HUES64 (cell line): ENCODE data around the gene ANTXRL.

Experiments
- H3K27ac ChIP-seq: 2 replicates; pipeline ENCODE4 v1.7.0; 2013; ENCODE audit warnings: low read depth, low read length, inconsistent platforms
- H3K27me3 ChIP-seq: 2 replicates; pipeline ENCODE4 v1.6.1; 2013; ENCODE audit warnings: mild to moderate bottlenecking, low read length; ENCODE audit not compliant: insufficient read depth
- H3K36me3 ChIP-seq: 2 replicates; pipeline ENCODE4 v1.6.1; 2013; ENCODE audit warnings: mild to moderate bottlenecking, low read length; ENCODE audit not compliant: insufficient read depth
- H3K4me1 ChIP-seq: 2 replicates; pipeline ENCODE4 v1.6.1; 2013; ENCODE audit warnings: mild to moderate bottlenecking, low read length, moderate library complexity; ENCODE audit not compliant: insufficient read depth
- H3K4me3 ChIP-seq: 2 replicates; pipeline ENCODE4 v1.5.1; 2013; ENCODE audit warnings: mild to moderate bottlenecking, low read length, moderate library complexity
- H3K9ac ChIP-seq: 2 replicates; pipeline ENCODE4 v1.6.1; 2013; ENCODE audit warnings: mild to moderate bottlenecking, low read depth, low read length
- H3K9me3 ChIP-seq: 2 replicates; pipeline ENCODE4 v1.6.1; 2013; ENCODE audit warnings: low read depth, low read length; ENCODE audit not compliant: insufficient read depth
- WGBS: fragments of 150-250, 120-280 bp; methylation state at CpG from one replicate; pipeline ENCODE4 v1.1.7; 2013; ENCODE audit warnings: missing lambda C conversion rate; 5-methylcytosine and 5-hydroxymethylcytosine counted together

The ANTXRL gene

GRCh38 chr10:46282842-46283574 lies 3.8 kb upstream of the ANTXRL start:
- 10% methylated on average over 38 of the region's 51 CpGs for WGBS
- no peaks in the 10 kb centered on the region for H3K4me1 ChIP-seq
- no peak overlapping the region for H3K27ac ChIP-seq
- no peak overlapping the region for H3K9ac ChIP-seq
- H3K9me3 ChIP-seq, result no peaks in the 10 kb centered on the region
- H3K36me3 ChIP-seq, result no peaks in the 10 kb centered on the region
- peaks cover 74% of the 10 kb centered on the region for H3K27me3 ChIP-seq
- peak overlapping the region; percentile 63 for H3K4me3 ChIP-seq

DNA sequence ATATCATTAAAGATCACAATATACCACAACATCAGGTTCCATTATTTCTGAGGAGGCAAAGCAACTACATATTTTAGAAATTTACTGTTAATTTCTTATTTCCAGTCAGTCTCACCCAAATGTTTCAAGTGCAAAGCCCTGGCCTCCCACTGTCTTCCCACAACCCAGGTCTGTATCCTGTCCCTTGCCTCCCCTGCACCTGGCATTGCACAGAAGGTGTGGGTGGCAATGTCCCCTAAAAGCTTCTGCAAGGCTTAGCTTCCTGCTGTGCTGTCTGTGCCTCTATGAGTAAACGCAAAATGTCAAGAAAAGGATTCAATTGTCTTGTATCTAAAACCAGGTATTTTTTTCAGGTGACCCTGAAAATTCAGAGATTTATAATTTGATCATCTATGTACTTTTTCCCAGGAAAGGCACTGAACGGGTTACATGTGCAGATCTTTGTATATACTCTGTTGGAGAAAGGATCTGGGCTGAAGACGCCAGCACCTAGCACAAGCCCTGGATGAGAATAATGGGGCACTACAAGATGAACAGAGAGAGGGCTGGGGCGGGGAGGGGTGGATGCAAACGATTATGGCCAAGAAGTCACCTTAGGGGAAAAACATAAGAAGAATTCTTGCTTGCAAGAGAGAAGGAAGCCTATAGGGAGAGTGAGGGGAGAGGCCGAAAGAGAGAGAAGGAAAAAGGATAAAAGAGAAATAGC lies 3.1 kb upstream of the ANTXRL start:
- H3K27me3 ChIP-seq, result peaks cover 79% of the 10 kb centered on the region
- no peak overlapping the region for H3K9ac ChIP-seq
- H3K27ac ChIP-seq, result no peak overlapping the region
- WGBS, result 38% methylated on average over 6 of the region's 6 CpGs
- peak overlapping the region; percentile 76 for H3K4me3 ChIP-seq
- H3K36me3 ChIP-seq, result no peaks in the 10 kb centered on the region
- no peaks in the 10 kb centered on the region for H3K9me3 ChIP-seq
- H3K4me1 ChIP-seq, result no peaks in the 10 kb centered on the region

- H3K9me3 ChIP-seq, result no peaks in the 10 kb centered on the region
- H3K27ac ChIP-seq, result no peak overlapping the region
- H3K9ac ChIP-seq, result peak overlapping the region; percentile 46; the same call in 1 of the 2 replicates
- H3K4me3 ChIP-seq, result peak overlapping the region; percentile 76
- peaks cover 79% of the 10 kb centered on the region for H3K27me3 ChIP-seq
- H3K4me1 ChIP-seq, result no peaks in the 10 kb centered on the region
- H3K36me3 ChIP-seq, result no peaks in the 10 kb centered on the region
- under 1% methylated on average over 82 of the region's 82 CpGs for WGBS
Observed at GRCh38 chr10:46284286-46285229, 2.2 kb upstream of the ANTXRL start.

DNA sequence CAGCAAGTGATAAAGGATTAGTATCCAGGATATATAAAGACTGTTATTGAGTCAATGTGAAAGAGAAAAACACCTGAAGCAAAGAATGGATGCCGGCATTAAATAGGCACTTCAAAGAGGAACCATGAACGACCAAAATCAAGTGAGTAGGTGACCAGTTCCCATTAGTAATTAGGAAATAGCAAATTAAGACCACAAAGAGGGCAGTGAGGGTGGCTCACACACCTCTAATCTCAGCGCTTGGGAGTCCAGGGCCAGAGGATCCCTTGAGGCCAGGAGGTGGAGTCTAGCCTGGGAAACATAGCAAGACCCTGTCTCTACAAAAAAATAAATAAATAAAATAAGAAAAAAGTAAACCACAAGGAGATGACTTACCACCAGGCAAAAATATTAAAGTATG lies 1.5 kb upstream of the ANTXRL start:
- H3K9ac ChIP-seq, result no peak overlapping the region
- H3K4me1 ChIP-seq, result no peaks in the 10 kb centered on the region
- WGBS, result 53% methylated on average over 3 of the region's 3 CpGs
- peaks cover 76% of the 10 kb centered on the region for H3K27me3 ChIP-seq
- peak overlapping the region; percentile 76 for H3K4me3 ChIP-seq
- no peaks in the 10 kb centered on the region for H3K36me3 ChIP-seq
- no peak overlapping the region for H3K27ac ChIP-seq
- no peaks in the 10 kb centered on the region for H3K9me3 ChIP-seq

DNA sequence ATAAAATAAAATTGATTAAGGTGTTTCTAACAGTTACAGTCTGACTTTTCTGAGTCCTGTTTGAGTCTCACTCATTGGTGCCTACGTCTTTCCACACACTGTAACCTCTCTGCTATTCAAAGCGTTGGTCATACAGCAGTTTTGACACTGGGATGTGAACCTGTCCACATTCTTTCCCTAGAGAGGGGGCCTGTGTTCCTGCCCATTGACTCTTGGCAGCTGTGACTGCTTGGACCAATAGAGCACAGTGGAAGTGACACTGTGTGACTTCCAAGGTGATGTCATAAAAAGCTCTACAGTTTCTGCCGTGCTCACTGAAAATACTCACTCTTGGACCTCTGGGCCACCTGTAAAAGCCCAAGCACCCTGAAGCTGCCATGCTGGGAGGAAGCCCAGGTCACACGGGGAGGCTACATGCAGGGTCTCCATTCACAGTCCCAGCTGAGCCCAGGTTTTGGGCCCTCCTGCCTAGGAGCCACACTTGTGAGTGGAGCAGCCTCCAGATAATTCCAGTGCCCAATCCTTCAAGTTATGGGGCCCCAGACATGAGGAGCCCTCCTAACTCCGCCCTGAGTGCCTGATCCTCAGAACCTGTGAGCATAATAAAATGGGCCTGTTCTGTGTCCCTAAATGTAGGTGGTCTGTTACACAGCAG lies 704 bp upstream of the ANTXRL start:
- Histone ChIP-seq H3K4me1 (no peaks in the 10 kb centered on the region), H3K9ac (no peak overlapping the region), H3K36me3 (no peaks in the 10 kb centered on the region), H3K27ac (no peak overlapping the region), H3K9me3 (no peaks in the 10 kb centered on the region), H3K4me3 (no peak overlapping the region), H3K27me3 (peaks cover 68% of the 10 kb centered on the region)
- 92% methylated on average over 5 of the region's 5 CpGs for WGBS

- no peak overlapping the region for H3K27ac ChIP-seq
- H3K4me3 ChIP-seq, result no peak overlapping the region
- no peaks in the 10 kb centered on the region for H3K36me3 ChIP-seq
- no peaks in the 10 kb centered on the region for H3K9me3 ChIP-seq
- H3K27me3 ChIP-seq, result peaks cover 51% of the 10 kb centered on the region
- WGBS, result 89% methylated on average over 7 of the region's 7 CpGs
- H3K4me1 ChIP-seq, result no peaks in the 10 kb centered on the region
- H3K9ac ChIP-seq, result no peak overlapping the region
Observed at GRCh38 chr10:46287846-46288477, 1.2 kb downstream of the ANTXRL start.

DNA sequence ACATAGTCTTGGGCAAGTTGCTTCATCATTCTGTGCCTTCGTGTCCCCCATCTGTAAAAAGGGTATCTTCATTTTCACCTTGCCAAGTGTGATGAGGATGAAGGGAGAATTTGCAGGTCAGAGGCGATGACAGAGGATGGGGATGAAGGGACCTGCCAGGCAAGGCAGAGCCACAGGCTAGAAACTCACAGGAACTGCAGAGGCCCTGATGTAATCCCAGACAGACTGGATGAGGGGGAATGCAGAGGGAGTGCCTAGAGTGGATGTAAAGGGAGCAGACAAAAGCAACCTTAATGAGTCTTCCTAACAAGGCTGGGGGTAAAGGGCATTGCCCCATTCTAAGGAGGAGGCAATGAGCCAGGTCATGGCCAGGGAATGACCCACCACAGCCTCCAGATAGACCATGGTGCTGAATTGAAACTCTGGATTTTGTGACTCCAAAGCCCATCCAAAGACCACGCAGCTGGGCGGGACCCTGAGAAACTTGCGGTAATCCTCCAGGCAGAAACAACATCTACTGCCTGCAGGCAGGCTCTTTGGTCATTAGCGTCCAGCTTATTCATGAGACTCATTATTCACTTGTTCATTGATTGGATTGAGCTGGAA lies 1.9 kb downstream of the ANTXRL start:
- H3K27ac ChIP-seq, result no peak overlapping the region
- H3K4me3 ChIP-seq, result no peak overlapping the region
- 91% methylated on average over 6 of the region's 6 CpGs for WGBS
- no peaks in the 10 kb centered on the region for H3K4me1 ChIP-seq
- H3K36me3 ChIP-seq, result no peaks in the 10 kb centered on the region
- peaks cover 44% of the 10 kb centered on the region for H3K27me3 ChIP-seq
- H3K9ac ChIP-seq, result no peak overlapping the region
- no peaks in the 10 kb centered on the region for H3K9me3 ChIP-seq

GRCh38 chr10:46289209-46289810 lies 2.5 kb downstream of the ANTXRL start:
- 94% methylated on average over 7 of the region's 7 CpGs for WGBS
- H3K36me3 ChIP-seq, result no peaks in the 10 kb centered on the region
- H3K4me1 ChIP-seq, result no peaks in the 10 kb centered on the region
- no peaks in the 10 kb centered on the region for H3K9me3 ChIP-seq
- H3K9ac ChIP-seq, result no peak overlapping the region
- no peak overlapping the region for H3K4me3 ChIP-seq
- peaks cover 38% of the 10 kb centered on the region for H3K27me3 ChIP-seq
- no peak overlapping the region for H3K27ac ChIP-seq

DNA sequence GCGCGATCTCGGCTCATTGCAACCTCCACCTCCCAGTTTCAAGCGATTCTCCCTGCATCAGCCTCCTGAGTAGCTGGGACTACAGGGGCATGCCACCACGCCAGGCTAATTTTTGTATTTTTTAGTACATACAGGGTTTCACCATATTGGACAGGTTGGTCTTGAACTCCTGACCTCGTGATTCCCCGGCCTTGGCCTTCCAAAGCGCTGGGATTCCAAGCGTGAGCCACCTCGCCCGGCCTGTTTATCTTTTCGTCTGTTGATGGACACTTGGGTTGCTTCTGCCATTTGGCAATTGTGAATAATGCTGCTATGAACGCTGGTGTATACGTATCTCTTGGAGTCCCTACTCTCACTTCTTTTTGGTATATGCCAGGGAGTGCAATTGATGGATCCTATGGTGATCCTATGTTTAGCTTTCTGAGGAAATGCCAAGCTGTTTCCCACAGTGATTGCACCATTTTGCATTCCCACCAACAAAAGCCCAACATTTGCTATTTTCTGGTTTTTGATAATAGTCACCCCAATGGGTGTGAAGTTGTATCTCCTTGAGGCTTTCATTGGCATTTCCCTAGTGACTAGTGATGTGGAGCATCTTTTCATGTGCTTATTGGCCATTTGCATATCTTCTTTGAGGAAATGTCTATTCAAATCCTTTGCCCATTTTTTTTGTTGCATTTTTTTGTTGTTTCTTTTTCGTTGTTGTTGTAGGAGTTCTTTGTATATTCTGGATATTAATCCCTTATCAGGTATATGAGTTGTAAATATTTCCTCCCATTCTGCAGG lies 3.5 kb downstream of the ANTXRL start:
- 96% methylated on average over 14 of the region's 15 CpGs for WGBS
- H3K36me3 ChIP-seq, result no peaks in the 10 kb centered on the region

More for the DNA sequence above, 3.5 kb downstream of the ANTXRL start:
- H3K27ac ChIP-seq, result no peak overlapping the region
- no peaks in the 10 kb centered on the region for H3K4me1 ChIP-seq
- no peak overlapping the region for H3K9ac ChIP-seq
- H3K9me3 ChIP-seq, result no peaks in the 10 kb centered on the region
- peaks cover 28% of the 10 kb centered on the region; the same call in 1 of the 2 replicates for H3K27me3 ChIP-seq
- H3K4me3 ChIP-seq, result no peak overlapping the region
